ENCODE measurements around the gene NHSL2.

- TF ChIP-seq POLR2AphosphoS5 (IDR thresholded peaks at IDR 0.05; ENCODE audit: low read depth, low read length) (no peak), CTCF (IDR thresholded peaks at IDR 0.05) (no peak), SIN3A (IDR thresholded peaks at IDR 0.05; ENCODE audit: borderline replicate concordance, insufficient read depth, low read depth, low read length) (no peak), REST (IDR thresholded peaks at IDR 0.05; ENCODE audit: insufficient read depth in 1 of 2, low read depth in 2 of 2, low read length in 1 of 2) (no peak)
Measured at GRCh38 chrX:72057849-72058248, 147.2 kb downstream of the NHSL2 start.

Measured in Panc1 (cell line).